ENCODE measurements around the gene DNMT3B. TPM values are rescaled to one million over a fixed set of nuclear protein-coding genes. Genes with fewer than 3 reads are reported as not detected.

The DNMT3B gene
- total RNA-seq, 1 experiment from 2014 or later, result 682 TPM

GRCh38 chr20:32830437-32830836, 68.3 kb downstream of the DNMT3B start (continued):
- no peak for TF ChIP-seq TCF7 (CRISPR knock-in tag; IDR thresholded peaks at IDR 0.05; ENCODE audit: low read depth)
- TF ChIP-seq NFYB (CRISPR knock-in tag; conservative IDR thresholded peaks at IDR 0.05; ENCODE audit: low read depth), result no peak

DNA sequence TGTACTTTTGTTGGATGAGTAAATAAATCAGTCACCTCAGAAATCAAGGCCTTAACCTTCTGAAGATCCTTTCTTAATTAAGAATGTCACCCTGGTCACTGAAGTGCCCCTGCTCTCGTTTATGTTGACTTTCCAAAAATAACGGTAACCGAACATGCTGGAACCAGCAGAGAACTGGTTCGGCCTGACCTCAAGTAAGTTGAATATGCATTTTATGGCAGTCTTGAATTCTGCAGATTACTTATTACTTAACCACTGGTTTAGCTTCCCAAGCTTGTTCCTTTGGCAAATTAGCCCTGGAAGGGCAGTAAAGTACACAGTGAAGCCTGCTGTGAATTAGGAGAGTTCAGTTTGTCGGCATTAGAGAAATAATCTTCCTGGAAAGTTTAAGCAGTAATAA, 69.8 kb downstream of the DNMT3B start:
- H3K9me3 Mint-ChIP-seq, result peaks cover 7% of the 10 kb centered on the region
- ATAC-seq (no peak), DNase-seq (ENCODE audit: low spot score) (no peak)
- ChIA-PET CTCF (interaction anchor here (0.6 kb wide), 1 partner anchor 113 kb away, joined by 3 read pairs; no protein-coding TSS in a partner anchor), POLR2A (interaction anchor here (0.6 kb wide), 1 partner anchor 17 kb away, joined by 4 read pairs; no protein-coding TSS in a partner anchor)
- no peaks in the 10 kb centered on the region for H3K27me3 Mint-ChIP-seq (ENCODE audit: low read depth)
- TF ChIP-seq TCF7 (CRISPR knock-in tag; IDR thresholded peaks at IDR 0.05; ENCODE audit: low read depth), result no peak
- TF ChIP-seq RORB (CRISPR knock-in tag; IDR thresholded peaks at IDR 0.05), result no peak
- TF ChIP-seq, protein P1, sequence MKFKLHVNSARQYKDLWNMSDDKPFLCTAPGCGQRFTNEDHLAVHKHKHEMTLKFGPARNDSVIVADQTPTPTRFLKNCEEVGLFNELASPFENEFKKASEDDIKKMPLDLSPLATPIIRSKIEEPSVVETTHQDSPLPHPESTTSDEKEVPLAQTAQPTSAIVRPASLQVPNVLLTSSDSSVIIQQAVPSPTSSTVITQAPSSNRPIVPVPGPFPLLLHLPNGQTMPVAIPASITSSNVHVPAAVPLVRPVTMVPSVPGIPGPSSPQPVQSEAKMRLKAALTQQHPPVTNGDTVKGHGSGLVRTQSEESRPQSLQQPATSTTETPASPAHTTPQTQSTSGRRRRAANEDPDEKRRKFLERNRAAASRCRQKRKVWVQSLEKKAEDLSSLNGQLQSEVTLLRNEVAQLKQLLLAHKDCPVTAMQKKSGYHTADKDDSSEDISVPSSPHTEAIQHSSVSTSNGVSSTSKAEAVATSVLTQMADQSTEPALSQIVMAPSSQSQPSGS (CRISPR knock-in tag; IDR thresholded peaks at IDR 0.05; ENCODE audit: borderline replicate concordance, low read depth), result no peak
- no peak for TF ChIP-seq JAZF1 (CRISPR knock-in tag; IDR thresholded peaks at IDR 0.05)
- no peak for TF ChIP-seq NR2C2 (CRISPR knock-in tag; IDR thresholded peaks at IDR 0.05)
- TF ChIP-seq, protein P2, sequence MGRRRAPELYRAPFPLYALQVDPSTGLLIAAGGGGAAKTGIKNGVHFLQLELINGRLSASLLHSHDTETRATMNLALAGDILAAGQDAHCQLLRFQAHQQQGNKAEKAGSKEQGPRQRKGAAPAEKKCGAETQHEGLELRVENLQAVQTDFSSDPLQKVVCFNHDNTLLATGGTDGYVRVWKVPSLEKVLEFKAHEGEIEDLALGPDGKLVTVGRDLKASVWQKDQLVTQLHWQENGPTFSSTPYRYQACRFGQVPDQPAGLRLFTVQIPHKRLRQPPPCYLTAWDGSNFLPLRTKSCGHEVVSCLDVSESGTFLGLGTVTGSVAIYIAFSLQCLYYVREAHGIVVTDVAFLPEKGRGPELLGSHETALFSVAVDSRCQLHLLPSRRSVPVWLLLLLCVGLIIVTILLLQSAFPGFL (CRISPR knock-in tag; IDR thresholded peaks at IDR 0.05; ENCODE audit: borderline replicate concordance), result no peak
- no peak for TF ChIP-seq CBFB (CRISPR knock-in tag; IDR thresholded peaks at IDR 0.05; ENCODE audit: low read depth)
- TF ChIP-seq MYBL2 (CRISPR knock-in tag; IDR thresholded peaks at IDR 0.05), result no peak
- no peak for TF ChIP-seq RELA (CRISPR knock-in tag; IDR thresholded peaks at IDR 0.05; ENCODE audit: borderline replicate concordance)
- peaks cover 77% of the 10 kb centered on the region for H3K36me3 Mint-ChIP-seq
- 0 out of 2 replicates have a peak, but pooled peaks cover 13% of the 10 kb centered on the region for H3K4me1 Mint-ChIP-seq
- peak overlapping the region; percentile 12 for H3K27ac Mint-ChIP-seq
- H3K4me3 Mint-ChIP-seq, result no peak overlapping the region

DNA sequence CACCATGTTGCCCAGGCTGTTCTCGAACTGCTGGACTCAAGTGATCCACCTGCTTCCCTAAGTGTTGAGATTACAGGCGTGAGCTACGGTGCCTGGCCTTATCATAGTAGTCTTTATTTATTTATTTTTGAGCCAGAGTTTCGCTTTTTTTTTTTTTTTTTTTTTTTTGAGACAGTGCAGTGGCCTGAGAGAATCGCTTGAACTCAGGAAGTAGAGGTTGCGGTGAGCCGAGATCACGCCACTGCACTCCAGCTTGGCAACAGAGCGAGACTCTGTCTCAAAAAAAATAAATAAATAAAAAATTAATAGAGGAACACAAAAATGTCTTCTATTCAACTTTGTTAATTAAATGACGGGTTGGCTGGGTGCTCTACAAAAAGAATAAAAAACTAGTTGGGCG, 70.5 kb downstream of the DNMT3B start:
- ChIA-PET CTCF (interaction anchor here (0.6 kb wide), 1 partner anchor 112 kb away, joined by 3 read pairs; no protein-coding TSS in a partner anchor), POLR2A (interaction anchor here (0.6 to 0.7 kb wide), 2 partner anchors 16 to 160 kb away, joined by 3 to 4 read pairs; no protein-coding TSS in a partner anchor)
- peaks cover 7% of the 10 kb centered on the region for H3K9me3 Mint-ChIP-seq
- no peak for ATAC-seq
- no peak overlapping the region for H3K4me3 Mint-ChIP-seq
- no peaks in the 10 kb centered on the region for H3K27me3 Mint-ChIP-seq (ENCODE audit: low read depth)
- H3K4me1 Mint-ChIP-seq, result 0 out of 2 replicates have a peak, but pooled peaks cover 13% of the 10 kb centered on the region
- peak overlapping the region; percentile 12; the same call in 1 of the 2 replicates for H3K27ac Mint-ChIP-seq
- peaks cover 78% of the 10 kb centered on the region for H3K36me3 Mint-ChIP-seq
- DNase-seq (ENCODE audit: low spot score), result no peak
- no peak for TF ChIP-seq GTF2I (CRISPR knock-in tag; conservative IDR thresholded peaks at IDR 0.05)
- no peak for TF ChIP-seq E2F5 (CRISPR knock-in tag; IDR thresholded peaks at IDR 0.05)
- TF ChIP-seq, protein P3, sequence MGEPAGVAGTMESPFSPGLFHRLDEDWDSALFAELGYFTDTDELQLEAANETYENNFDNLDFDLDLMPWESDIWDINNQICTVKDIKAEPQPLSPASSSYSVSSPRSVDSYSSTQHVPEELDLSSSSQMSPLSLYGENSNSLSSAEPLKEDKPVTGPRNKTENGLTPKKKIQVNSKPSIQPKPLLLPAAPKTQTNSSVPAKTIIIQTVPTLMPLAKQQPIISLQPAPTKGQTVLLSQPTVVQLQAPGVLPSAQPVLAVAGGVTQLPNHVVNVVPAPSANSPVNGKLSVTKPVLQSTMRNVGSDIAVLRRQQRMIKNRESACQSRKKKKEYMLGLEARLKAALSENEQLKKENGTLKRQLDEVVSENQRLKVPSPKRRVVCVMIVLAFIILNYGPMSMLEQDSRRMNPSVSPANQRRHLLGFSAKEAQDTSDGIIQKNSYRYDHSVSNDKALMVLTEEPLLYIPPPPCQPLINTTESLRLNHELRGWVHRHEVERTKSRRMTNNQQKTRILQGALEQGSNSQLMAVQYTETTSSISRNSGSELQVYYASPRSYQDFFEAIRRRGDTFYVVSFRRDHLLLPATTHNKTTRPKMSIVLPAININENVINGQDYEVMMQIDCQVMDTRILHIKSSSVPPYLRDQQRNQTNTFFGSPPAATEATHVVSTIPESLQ (CRISPR knock-in tag; IDR thresholded peaks at IDR 0.05), result no peak
- no peak for TF ChIP-seq HMGA2 (CRISPR knock-in tag; IDR thresholded peaks at IDR 0.05)
- TF ChIP-seq ZNF416 (CRISPR knock-in tag; IDR thresholded peaks at IDR 0.05), result no peak
- TF ChIP-seq E2F1 (CRISPR knock-in tag; IDR thresholded peaks at IDR 0.05), result no peak
- TF ChIP-seq ZNF263 (CRISPR knock-in tag; IDR thresholded peaks at IDR 0.05; ENCODE audit: low read depth), result no peak
- TF ChIP-seq, protein P4, sequence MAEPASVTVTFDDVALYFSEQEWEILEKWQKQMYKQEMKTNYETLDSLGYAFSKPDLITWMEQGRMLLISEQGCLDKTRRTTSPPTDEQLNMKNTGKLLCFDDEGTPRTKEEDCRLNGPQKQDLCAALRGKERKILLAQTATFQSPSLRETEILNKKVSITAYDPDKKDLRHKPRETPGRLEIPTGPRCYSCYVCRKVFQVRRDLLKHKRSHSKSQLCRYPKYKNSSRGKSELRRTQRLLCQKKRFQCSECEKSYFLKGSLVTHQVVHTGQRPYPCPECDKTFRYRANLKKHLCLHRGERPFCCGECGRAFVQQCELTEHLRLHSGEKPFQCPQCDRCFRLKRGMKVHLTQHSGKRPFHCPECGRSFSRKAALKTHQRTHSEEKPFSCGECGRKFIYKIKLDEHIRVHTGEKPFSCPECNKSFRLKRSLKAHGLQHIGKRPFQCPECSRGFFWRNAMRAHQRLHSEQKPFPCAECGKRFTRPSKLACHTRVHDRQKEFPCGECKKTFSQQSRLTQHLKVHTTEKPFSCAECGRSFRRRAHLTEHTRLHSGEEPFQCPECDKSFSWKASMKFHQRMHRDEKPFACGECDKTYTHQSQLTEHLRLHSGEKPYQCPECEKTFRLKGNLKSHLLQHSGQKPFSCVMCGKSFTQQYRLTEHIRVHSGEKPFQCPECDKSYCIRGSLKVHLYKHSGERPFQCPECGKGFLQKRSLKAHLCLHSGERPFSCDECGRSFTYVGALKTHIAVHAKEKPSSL (CRISPR knock-in tag; conservative IDR thresholded peaks at IDR 0.05), result no peak
- TF ChIP-seq ETV6 (CRISPR knock-in tag; IDR thresholded peaks at IDR 0.05), result no peak
- TF ChIP-seq, protein P5, sequence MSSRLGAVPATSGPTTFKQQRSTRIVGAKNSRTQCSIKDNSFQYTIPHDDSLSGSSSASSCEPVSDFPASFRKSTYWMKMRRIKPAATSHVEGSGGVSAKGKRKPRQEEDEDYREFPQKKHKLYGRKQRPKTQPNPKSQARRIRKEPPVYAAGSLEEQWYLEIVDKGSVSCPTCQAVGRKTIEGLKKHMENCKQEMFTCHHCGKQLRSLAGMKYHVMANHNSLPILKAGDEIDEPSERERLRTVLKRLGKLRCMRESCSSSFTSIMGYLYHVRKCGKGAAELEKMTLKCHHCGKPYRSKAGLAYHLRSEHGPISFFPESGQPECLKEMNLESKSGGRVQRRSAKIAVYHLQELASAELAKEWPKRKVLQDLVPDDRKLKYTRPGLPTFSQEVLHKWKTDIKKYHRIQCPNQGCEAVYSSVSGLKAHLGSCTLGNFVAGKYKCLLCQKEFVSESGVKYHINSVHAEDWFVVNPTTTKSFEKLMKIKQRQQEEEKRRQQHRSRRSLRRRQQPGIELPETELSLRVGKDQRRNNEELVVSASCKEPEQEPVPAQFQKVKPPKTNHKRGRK (CRISPR knock-in tag; IDR thresholded peaks at IDR 0.05; ENCODE audit: borderline replicate concordance), result no peak

Data from WTC11 (cell line).